Measurements from ENCODE around the gene TMIE.

- TF ChIP-seq CTCF (conservative IDR thresholded peaks at IDR 0.05) (peak; percentile 34; the same call in 1 of the 2 replicates), EZH2 (IDR thresholded peaks at IDR 0.05; ENCODE audit: low read depth) (no peak)
Measured at GRCh38 chr3:46674031-46674845, 27.0 kb upstream of the TMIE start.

All from PC-9 (cell line).